K562 (cell line): ENCODE measurements around the gene CDC123. TPM values are rescaled to one million over a fixed set of nuclear protein-coding genes. Genes with fewer than 3 reads are reported as not detected.

Source experiments
- ARNT ChIP-seq, 2 experiments: fragments of 450-650 bp; IDR thresholded peaks; 2 replicates each; pipeline ENCODE4 v1.6.1; 2016; ENCODE audit warnings: mild to moderate bottlenecking in 1 of 2
- JUN ChIP-seq, 2 experiments: sonication (generic) in 1 of 2; formaldehyde crosslinking in 1 of 2; IDR thresholded peaks; 2 replicates each; pipeline versions ENCODE4 v1.6.1 to v1.8.0; 2012 to 2022; ENCODE audit warnings: borderline replicate concordance in 2 of 2, mild to moderate bottlenecking in 2 of 2, improper control_type of control experiment in 1 of 2, low read depth in 1 of 2, low read length in 1 of 2, missing genetic modification reagents in 1 of 2
- MXI1 ChIP-seq: IDR thresholded peaks from 2 replicates; pipeline ENCODE4 v1.6.1; 2011; ENCODE audit warnings: low read depth, mild to moderate bottlenecking, improper control_type of control experiment, low read length
- NFXL1 ChIP-seq: fragments of 450-650 bp; formaldehyde crosslinking; IDR thresholded peaks from 2 replicates; pipeline ENCODE4 v1.4.0; 2021; ENCODE audit warnings: mild to moderate bottlenecking
- ZNF324 ChIP-seq: fragments of 250-450 bp; sonication (Bioruptor Pico); IDR thresholded peaks from 2 replicates; pipeline ENCODE4 v1.4.0; 2020; ENCODE audit warnings: mild to moderate bottlenecking
- ZNF717 ChIP-seq: fragments of 250-450 bp; sonication (Bioruptor Pico); IDR thresholded peaks from 2 replicates; pipeline ENCODE4 v1.5.0; 2021
- polyA plus RNA-seq, 8 experiments: library from polyadenylated mRNA; depleted of rRNA in 4 of 8; stranded (reverse) in 5 of 8; unstranded in 3 of 8; fragments of >200 nt; fragmentation: Nextera tagmentation in 2 of 8; fragmentation: Illumina TruSeq in 1 of 8; extraction: Ambion mirVana in 2 of 8; extraction: Trizol in 1 of 8; gene quantifications; 2 replicates each; pipeline versions ENCODE4 v1.2.1 to v1.2.3, GENCODE V29; 2011 to 2014; ENCODE audit warnings: inconsistent platforms in 1 of 8, missing spikeins in 1 of 8
- total RNA-seq, 7 experiments: library from RNA; depleted of rRNA in 6 of 7; stranded (reverse); fragments of >200 nt in 6 of 7; fragmentation: Illumina TruSeq in 2 of 7; extraction: Trizol in 2 of 7; gene quantifications; 2 replicates each; pipeline versions ENCODE4 v1.2.1 to v1.2.3, GENCODE V29; 2011 to 2021; ENCODE audit warnings: low replicate concordance in 1 of 7
- TF ChIP-seq, protein P1 (sequence below): fragments of 450-650 bp; IDR thresholded peaks from 2 replicates; pipeline ENCODE4 v1.6.1; 2016; ENCODE audit warnings: mild to moderate bottlenecking, moderate library complexity
- TF ChIP-seq, protein P2 (sequence below): fragments of 250-450 bp; sonication (Bioruptor Pico); IDR thresholded peaks from 2 replicates; pipeline ENCODE4 v1.4.0; 2020; ENCODE audit warnings: borderline replicate concordance
- TF ChIP-seq, protein P3 (sequence below): IDR thresholded peaks from 2 replicates; pipeline ENCODE4 v1.6.1; 2011; ENCODE audit not compliant: insufficient read length; ENCODE audit errors: extremely low read depth

CDC123 gene
- total and polyA plus RNA-seq, 9 of the 15 experiments (the other 6 are each of a cell fraction or from before 2014, with no cell fraction given) = 137 to 288 (median 175) TPM

DNA sequence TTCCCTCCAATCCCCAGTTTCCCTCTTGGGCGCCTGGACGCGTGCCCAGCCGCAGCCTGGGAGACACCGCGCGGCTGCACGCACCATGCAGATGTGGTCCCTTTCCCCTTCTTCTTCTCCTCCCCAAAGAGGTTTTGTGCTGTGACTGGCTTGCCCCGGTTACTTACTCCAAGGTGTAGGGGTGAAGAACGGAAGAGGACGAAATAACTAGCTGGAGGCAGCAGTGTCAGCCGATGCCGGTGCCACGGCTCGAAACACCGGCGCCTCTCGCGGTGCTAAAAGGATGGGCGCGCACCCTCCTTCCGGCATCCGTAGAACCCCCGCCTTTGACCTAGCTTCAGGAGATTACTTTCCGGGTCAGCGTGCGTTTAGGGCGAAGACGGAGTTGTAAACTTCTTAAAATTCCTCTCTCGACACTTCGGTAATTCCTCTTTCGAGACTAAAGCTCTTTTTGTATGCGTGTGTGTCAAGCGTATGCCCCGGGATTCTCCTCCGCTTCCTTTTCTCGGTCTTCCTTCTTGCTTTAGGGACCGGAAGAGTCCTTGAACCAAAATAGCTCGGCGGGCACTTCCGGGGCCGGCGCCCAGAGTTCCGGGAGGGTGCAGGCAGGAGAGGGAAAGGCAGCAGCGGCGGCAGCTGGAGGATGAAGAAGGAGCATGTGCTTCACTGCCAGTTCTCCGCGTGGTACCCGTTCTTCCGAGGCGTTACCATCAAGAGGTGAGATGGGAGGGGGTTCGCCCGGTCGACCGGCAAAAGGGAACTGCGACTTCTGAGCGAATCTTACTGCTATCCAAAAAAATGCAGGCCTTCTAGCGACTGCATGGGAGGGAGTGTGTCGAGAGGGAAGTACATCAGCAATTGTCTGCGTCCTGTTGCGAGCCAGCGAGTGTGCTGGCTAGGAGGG lies at the start of gene CDC123, which contains the start of gene NUDT5 (continued):
- TF ChIP-seq, protein P1, sequence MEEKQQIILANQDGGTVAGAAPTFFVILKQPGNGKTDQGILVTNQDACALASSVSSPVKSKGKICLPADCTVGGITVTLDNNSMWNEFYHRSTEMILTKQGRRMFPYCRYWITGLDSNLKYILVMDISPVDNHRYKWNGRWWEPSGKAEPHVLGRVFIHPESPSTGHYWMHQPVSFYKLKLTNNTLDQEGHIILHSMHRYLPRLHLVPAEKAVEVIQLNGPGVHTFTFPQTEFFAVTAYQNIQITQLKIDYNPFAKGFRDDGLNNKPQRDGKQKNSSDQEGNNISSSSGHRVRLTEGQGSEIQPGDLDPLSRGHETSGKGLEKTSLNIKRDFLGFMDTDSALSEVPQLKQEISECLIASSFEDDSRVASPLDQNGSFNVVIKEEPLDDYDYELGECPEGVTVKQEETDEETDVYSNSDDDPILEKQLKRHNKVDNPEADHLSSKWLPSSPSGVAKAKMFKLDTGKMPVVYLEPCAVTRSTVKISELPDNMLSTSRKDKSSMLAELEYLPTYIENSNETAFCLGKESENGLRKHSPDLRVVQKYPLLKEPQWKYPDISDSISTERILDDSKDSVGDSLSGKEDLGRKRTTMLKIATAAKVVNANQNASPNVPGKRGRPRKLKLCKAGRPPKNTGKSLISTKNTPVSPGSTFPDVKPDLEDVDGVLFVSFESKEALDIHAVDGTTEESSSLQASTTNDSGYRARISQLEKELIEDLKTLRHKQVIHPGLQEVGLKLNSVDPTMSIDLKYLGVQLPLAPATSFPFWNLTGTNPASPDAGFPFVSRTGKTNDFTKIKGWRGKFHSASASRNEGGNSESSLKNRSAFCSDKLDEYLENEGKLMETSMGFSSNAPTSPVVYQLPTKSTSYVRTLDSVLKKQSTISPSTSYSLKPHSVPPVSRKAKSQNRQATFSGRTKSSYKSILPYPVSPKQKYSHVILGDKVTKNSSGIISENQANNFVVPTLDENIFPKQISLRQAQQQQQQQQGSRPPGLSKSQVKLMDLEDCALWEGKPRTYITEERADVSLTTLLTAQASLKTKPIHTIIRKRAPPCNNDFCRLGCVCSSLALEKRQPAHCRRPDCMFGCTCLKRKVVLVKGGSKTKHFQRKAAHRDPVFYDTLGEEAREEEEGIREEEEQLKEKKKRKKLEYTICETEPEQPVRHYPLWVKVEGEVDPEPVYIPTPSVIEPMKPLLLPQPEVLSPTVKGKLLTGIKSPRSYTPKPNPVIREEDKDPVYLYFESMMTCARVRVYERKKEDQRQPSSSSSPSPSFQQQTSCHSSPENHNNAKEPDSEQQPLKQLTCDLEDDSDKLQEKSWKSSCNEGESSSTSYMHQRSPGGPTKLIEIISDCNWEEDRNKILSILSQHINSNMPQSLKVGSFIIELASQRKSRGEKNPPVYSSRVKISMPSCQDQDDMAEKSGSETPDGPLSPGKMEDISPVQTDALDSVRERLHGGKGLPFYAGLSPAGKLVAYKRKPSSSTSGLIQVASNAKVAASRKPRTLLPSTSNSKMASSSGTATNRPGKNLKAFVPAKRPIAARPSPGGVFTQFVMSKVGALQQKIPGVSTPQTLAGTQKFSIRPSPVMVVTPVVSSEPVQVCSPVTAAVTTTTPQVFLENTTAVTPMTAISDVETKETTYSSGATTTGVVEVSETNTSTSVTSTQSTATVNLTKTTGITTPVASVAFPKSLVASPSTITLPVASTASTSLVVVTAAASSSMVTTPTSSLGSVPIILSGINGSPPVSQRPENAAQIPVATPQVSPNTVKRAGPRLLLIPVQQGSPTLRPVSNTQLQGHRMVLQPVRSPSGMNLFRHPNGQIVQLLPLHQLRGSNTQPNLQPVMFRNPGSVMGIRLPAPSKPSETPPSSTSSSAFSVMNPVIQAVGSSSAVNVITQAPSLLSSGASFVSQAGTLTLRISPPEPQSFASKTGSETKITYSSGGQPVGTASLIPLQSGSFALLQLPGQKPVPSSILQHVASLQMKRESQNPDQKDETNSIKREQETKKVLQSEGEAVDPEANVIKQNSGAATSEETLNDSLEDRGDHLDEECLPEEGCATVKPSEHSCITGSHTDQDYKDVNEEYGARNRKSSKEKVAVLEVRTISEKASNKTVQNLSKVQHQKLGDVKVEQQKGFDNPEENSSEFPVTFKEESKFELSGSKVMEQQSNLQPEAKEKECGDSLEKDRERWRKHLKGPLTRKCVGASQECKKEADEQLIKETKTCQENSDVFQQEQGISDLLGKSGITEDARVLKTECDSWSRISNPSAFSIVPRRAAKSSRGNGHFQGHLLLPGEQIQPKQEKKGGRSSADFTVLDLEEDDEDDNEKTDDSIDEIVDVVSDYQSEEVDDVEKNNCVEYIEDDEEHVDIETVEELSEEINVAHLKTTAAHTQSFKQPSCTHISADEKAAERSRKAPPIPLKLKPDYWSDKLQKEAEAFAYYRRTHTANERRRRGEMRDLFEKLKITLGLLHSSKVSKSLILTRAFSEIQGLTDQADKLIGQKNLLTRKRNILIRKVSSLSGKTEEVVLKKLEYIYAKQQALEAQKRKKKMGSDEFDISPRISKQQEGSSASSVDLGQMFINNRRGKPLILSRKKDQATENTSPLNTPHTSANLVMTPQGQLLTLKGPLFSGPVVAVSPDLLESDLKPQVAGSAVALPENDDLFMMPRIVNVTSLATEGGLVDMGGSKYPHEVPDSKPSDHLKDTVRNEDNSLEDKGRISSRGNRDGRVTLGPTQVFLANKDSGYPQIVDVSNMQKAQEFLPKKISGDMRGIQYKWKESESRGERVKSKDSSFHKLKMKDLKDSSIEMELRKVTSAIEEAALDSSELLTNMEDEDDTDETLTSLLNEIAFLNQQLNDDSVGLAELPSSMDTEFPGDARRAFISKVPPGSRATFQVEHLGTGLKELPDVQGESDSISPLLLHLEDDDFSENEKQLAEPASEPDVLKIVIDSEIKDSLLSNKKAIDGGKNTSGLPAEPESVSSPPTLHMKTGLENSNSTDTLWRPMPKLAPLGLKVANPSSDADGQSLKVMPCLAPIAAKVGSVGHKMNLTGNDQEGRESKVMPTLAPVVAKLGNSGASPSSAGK = peak; percentile 95
- TF ChIP-seq, protein P2, sequence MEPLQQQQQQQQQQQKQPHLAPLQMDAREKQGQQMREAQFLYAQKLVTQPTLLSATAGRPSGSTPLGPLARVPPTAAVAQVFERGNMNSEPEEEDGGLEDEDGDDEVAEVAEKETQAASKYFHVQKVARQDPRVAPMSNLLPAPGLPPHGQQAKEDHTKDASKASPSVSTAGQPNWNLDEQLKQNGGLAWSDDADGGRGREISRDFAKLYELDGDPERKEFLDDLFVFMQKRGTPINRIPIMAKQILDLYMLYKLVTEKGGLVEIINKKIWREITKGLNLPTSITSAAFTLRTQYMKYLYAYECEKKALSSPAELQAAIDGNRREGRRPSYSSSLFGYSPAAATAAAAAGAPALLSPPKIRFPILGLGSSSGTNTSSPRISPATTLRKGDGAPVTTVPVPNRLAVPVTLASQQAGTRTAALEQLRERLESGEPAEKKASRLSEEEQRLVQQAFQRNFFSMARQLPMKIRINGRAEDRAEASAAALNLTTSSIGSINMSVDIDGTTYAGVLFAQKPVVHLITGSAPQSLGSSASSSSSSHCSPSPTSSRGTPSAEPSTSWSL (CRISPR knock-in tag) = no peak
- no peak for TF ChIP-seq MXI1
- TF ChIP-seq, protein P3, sequence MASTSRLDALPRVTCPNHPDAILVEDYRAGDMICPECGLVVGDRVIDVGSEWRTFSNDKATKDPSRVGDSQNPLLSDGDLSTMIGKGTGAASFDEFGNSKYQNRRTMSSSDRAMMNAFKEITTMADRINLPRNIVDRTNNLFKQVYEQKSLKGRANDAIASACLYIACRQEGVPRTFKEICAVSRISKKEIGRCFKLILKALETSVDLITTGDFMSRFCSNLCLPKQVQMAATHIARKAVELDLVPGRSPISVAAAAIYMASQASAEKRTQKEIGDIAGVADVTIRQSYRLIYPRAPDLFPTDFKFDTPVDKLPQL = no peak
- TF ChIP-seq NFXL1 (CRISPR knock-in tag) = no peak
- 0 out of 2 replicates have a peak, but pooled peaks have one; percentile 7 for TF ChIP-seq ZNF324
- TF ChIP-seq ARNT (IDR thresholded peaks at IDR 0.05) = peak in 1 of 2 experiments; percentile 75; a peak in 2 of 4 replicates
- TF ChIP-seq ZNF717 (CRISPR knock-in tag) = no peak
- TF ChIP-seq JUN (IDR thresholded peaks at IDR 0.05; ENCODE audit: borderline replicate concordance, low read depth, low read length) = no peak
- no peak; the same call in 1 of the 2 replicates for TF ChIP-seq JUN (CRISPR knock-in tag; IDR thresholded peaks at IDR 0.05; ENCODE audit: borderline replicate concordance)
